ENCODE measurements around the gene ELP4.
"Not testable (repeated sequence)": the region's sequence is repeated elsewhere in the genome, so short reads cannot be mapped to it uniquely, and the experiment has no call there.

The ELP4 gene

DNA sequence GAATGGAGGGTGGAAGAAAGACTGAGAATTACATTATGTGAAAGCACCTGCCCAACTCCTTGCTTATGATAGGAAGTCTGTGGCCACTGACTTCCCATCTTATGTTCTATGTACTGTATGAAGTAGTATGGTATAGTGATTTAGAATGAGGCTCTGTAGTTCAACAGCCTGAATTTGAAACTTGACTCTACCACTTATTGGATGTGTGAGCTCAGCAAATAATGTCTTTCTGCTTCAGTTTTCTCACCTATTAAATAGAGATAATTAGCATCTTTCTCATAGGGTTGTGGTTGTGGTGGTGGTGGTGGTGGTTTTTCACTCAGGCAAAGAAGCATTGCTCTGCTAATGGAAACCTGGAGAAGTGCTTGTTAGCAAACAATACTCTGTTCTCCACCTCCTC is 180.0 kb downstream of the ELP4 start:
- DNase-seq (ENCODE audit: extremely low spot score, insufficient read length, low read depth), result no peak
- no peak for FAIRE-seq

DNA sequence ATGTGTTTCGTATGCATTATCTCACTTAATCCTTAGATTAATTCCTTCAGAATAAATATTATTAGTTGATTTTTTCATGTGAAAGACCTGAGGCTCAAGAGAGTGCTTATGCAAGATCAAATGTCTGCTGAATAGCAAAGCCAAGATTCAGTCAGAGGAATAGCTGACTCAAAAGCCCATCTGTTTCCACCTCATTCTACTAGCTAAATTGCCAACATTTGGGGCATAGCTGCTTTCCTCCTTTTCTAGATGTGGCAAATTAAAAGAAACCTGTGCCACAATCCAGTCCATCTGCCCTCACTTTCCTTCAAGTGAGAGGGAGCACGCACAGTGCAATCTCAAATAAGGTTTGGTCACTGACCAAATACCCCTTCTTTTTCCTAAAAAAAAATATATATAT is 180.5 kb downstream of the ELP4 start:
- FAIRE-seq (no peak), DNase-seq (ENCODE audit: extremely low spot score, insufficient read length, low read depth) (no peak)

DNA sequence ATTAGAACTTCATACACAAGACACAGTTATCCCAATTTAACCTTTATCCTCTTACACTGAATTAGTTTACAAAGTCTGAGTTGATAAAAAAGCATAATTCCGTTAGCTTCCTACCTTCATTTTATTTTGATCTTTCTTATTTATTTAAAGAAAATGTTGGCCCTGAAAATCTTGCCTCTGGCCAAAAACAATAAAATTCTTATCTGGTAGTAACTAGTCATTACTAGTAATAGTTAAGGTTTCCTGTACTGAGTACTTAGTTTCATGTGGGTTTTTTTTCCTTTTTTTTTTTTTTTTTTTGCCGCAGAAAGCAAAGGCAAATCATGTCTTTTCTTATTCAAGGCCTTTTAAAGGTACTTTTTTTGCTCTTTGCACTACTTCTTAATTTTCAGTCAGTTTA is 180.9 kb downstream of the ELP4 start:
- no peak for FAIRE-seq

DNA sequence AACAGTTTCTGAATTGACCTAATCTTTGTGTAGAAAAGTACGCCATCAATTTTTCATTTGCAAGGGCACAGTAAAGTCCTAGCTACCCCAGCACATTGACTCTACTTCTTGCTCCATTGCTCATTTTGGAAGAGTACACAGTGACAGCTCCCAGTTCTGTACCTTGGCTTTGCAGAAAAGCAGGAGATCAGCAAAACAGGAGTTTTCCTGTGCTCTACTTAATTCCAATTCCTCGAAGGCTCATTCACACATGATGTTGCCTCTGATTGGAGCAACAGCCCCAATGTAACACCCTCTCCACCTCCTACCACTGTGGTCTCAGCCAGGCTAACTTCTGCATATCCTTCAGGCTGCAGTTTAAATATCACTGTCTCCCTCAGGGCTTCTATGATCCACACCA is 182.9 kb downstream of the ELP4 start:
- DNase-seq (ENCODE audit: extremely low spot score, insufficient read length, low read depth) (no peak), FAIRE-seq (no peak)

More for the DNA sequence above, 180.9 kb downstream of the ELP4 start:
- no peak for DNase-seq (ENCODE audit: extremely low spot score, insufficient read length, low read depth)

DNA sequence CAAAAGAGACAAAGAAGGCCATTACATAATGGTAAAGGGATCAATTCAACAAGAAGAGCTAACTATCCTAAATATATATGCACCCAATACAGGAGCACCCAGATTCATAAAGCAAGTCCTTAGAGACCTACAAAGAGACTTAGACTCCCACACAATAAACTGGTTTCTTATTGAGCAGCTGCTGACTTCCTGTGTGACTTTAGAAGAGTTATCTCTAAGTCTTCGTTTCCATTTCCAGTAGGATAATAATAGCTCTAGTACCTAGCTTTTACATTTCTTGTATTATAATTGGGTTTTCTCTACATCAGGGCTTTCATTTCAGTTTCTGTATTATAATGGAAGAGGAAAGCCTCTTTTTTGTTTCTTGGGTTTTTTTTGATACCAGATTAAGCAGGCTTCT is 187.5 kb downstream of the ELP4 start:
- FAIRE-seq; DNase-seq (ENCODE audit: extremely low spot score, insufficient read length, low read depth): not testable (repeated sequence)

DNA sequence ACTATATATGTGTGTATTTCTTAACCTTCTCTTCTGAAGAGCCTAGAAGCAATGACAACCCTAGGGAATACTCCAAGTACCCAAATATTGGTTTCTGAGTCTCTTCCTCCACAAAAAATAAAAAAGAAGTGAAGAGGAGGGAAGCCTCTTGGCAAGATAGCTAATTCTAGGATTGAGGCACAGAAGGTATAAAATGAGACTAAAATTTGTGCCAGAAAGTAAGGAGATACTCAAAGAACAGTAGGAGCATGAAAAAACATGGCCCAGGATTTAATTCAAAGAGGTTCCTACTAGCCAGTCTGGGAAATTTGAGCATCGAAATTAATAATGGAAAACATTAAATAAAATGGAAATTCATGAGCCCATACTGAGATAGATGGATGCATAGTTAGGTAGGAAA is 189.5 kb downstream of the ELP4 start:
- no peak for FAIRE-seq
- no peak for DNase-seq (ENCODE audit: extremely low spot score, insufficient read length, low read depth)

GRCh38 chr11:31702966-31703365 is 193.4 kb downstream of the ELP4 start:
- no peak for FAIRE-seq

DNA sequence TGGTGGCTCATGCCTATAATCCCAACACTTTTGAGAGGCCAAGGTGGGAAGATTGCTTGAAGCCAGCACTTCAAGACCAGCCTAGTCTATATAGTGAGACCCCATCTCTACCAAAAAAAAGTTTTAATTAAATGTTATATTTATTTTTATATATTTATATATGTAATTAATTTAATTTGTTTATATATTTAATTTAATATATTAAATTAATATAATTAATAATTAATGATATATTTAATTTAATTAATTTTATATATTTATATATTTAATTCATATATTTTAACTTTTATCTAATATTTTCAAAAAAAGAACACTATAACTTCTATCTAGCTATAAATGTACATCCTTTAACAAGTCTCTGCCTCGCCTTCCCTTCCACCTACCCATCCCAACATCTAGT is 196.8 kb downstream of the ELP4 start:
- FAIRE-seq (no peak), DNase-seq (ENCODE audit: extremely low spot score, insufficient read length, low read depth) (no peak)

More at GRCh38 chr11:31702966-31703365, 193.4 kb downstream of the ELP4 start:
- DNase-seq (ENCODE audit: extremely low spot score, insufficient read length, low read depth), result no peak

GRCh38 chr11:31711137-31711536 is 201.6 kb downstream of the ELP4 start:
- DNase-seq (ENCODE audit: extremely low spot score, insufficient read length, low read depth), result no peak
- FAIRE-seq, result no peak

DNA sequence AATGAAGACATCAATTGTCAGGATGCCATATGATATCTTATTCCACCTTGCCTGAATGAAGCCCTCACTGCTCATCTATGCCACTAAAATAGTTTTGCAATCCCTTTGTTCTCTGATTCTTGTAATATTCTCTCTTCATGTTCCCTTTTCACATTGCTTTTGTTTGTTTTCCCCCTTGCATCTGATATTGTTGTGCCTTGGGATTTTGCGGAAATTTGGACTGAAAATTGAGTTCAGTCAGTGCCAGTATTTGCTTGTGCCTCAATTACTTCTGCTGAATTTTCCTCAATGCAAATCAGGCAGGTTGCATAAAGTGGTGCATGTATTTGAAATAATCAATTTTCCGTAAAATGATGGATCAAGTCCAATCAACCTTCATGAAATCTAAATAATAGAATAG is 203.3 kb downstream of the ELP4 start:
- no peak for FAIRE-seq
- no peak for DNase-seq (ENCODE audit: extremely low spot score, insufficient read length, low read depth)

GRCh38 chr11:31714840-31715239 is 205.3 kb downstream of the ELP4 start:
- no peak for DNase-seq (ENCODE audit: extremely low spot score, insufficient read length, low read depth)

GRCh38 chr11:31720225-31720624 is 210.7 kb downstream of the ELP4 start:
- FAIRE-seq (no peak), DNase-seq (ENCODE audit: extremely low spot score, insufficient read length, low read depth) (no peak)

More at GRCh38 chr11:31714840-31715239, 205.3 kb downstream of the ELP4 start:
- FAIRE-seq, result no peak

DNA sequence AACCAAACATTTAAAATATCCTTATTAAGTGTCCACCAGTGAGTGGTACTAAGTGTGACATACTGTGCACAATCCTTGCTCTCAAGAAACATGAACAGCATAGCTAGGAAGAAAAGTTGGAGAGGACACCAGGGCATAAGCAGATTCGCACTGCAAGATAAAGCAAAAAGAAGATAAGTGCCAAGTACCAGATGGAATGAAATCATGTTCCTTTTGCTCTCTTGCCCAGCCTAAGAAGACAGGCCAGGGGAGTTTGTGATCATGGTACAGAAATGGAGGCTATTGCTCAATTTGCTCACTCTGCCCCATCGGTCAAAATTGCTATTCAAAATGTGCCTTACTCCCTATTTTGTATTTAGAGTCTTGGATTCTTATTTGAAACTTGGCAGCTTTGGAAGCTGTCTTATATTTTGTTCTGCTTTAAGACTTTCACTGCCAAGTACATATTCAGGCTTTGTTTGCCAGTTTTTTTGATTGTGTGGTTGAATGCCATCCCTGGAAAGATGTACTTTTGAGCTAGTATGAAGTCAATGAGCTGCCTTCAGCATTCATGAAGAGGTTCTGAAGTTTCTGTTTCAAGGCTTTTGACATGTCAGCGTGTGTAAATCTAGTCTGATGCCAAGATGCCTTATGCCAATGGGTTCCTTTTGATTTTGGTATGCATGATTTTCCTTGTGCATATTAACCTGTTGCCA is 211.3 kb downstream of the ELP4 start:
- no peak for FAIRE-seq
- DNase-seq (ENCODE audit: extremely low spot score, insufficient read length, low read depth), result no peak

DNA sequence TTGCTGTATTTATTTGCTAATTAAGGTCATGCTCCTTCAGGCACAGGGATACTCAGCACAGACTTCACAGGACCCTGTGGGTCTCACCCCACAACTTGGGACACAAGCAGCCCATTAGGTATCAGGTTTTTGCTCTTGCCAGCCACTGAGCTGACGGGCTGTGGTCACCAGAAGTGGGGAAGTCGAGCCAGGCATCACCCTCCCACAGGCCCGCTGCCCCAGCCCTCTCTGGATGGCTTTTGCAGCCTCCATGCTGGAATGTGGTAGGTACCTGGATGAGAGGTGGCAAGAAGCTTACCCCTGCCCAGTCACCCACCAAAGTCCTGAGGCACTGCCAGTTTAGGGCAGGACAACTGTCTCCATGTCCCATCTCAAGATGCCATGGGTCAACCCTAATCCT is 213.2 kb downstream of the ELP4 start:
- DNase-seq (ENCODE audit: extremely low spot score, insufficient read length, low read depth), result no peak
- FAIRE-seq, result no peak

DNA sequence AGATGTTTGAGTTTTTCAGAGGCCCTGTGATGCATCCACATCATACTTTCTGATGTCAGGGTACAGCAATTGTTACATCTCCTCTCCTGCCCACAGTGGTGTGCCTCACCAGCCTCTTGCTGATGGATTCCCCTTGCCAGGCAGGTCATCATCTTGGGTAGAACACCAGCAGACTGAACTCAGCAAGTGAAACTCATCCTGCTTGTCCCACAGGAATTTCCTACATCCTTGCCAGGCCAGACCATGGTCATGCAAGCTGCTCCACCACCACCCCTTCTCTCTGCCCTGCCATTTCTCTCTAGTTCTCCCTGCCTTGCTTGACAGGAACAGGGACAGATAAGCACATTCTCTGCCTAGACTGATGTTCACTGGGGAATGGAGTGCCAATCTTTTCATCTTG is 215.6 kb downstream of the ELP4 start:
- no peak for FAIRE-seq
- DNase-seq (ENCODE audit: extremely low spot score, insufficient read length, low read depth), result no peak

DNA sequence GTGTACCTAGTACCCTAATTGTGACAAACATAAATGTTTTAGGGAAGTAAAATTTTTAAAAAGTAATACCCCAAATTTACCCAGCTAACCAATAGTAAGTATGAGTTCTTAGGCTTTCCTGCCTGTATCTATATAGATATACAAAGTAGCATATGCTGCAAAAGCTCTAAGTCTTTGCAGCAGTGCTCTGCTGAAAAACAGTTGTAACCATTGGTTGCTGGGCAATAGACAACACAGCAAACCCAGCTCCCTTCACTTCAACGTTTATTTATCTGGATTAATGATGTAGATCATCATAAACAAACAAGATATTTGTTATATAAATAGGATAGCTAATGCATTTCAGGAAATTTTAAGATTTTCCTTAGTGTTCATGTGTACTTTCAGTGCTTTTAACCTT is 218.9 kb downstream of the ELP4 start:
- no peak for DNase-seq (ENCODE audit: extremely low spot score, insufficient read length, low read depth)
- no peak for FAIRE-seq

DNA sequence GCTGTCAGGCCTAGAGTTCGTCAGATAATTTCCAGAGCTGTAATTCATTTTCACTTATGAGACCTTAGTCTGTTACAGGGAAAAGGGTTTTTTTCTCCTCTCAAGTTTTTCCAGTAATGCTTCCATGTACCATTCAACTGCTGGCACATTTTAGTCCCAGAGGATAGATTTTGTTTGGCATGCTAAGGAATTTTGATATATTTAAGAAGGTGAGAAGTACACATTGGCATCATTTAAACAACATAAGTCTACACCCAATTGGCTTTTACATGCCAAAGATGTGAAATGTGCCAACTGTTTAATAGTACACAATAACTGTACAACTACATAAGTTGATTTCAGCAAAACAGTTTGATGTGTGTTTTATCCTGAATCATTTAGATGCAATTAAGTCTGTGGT is 230.6 kb downstream of the ELP4 start:
- no peak for FAIRE-seq

DNA sequence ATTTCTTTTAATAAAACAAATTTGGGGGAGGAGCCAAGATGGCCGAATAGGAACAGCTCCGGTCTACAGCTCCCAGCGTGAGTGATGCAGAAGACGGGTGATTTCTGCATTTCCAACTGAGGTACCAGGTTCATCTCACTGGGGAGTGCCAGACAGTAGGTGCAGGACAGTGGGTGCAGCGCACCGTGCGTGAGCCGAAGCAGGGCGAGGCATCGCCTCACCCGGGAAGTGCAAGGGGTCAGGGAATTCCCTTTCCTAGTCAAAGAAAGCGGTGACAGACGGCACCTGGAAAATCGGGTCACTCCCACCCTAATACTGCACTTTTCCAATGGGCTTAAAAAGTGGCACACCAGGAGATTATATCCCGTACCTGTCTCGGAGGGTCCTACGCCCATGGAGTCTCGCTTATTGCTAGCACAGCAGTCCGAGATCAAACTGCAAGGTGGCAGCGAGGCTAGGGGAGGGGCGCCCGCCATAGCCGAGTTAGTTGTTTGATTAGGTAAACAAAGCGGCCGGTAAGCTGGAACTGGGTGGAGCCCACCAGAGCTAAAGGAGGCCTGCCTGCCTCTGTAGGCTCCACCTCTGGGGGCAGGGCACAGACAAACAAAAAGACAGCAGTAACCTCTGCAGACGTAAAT is 231.3 kb downstream of the ELP4 start:
- FAIRE-seq; DNase-seq (ENCODE audit: extremely low spot score, insufficient read length, low read depth): not testable (repeated sequence)

More for the DNA sequence above, 230.6 kb downstream of the ELP4 start:
- DNase-seq (ENCODE audit: extremely low spot score, insufficient read length, low read depth), result no peak

- DNase-seq (ENCODE audit: extremely low spot score, insufficient read length, low read depth), result no peak
- no peak for FAIRE-seq
Observed at GRCh38 chr11:31747581-31747980, 238.0 kb downstream of the ELP4 start.

DNA sequence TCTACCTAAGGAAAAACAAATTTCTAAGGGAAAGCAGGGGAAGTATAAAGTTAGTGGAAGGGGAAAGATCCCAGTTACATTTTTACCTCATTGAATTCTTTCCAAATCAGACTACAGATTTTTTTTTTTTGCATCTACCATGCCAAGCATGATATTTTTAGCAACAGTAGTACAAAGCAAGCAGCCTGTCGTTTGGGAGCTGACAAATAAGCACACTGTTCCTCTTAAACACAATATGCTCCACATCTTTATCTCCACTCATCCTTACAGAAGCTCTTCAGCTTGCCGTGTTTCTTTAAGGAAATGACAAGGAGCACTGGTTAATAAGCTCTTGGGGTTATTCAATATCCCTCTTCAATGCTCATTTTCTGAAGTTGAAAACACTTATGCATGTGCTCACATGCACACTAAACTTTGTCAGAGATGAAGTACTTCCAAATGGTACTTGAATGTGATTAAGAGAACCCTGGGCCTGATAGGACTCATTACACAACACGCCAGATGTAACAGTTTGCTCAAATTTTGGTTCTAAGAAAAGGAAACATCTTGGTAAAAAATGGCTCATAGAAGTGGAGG is 247.8 kb downstream of the ELP4 start:
- no peak for FAIRE-seq
- DNase-seq (ENCODE audit: extremely low spot score, insufficient read length, low read depth), result no peak

- DNase-seq (ENCODE audit: extremely low spot score, insufficient read length, low read depth) (no peak), FAIRE-seq (no peak)
Observed at GRCh38 chr11:31761636-31762035, 252.1 kb downstream of the ELP4 start.

Data from GM18507 (cell line).